Mucosa of stomach (tissue), 1 donor: ENCODE measurements around the gene PPP1R1C.

ENCODE experiments used
- H3K27me3 ChIP-seq: one replicate; pipeline ENCODE4 v1.7.0; 2013; ENCODE audit warnings: mild to moderate bottlenecking, low read length; ENCODE audit not compliant: control insufficient read depth, insufficient read depth
- H3K36me3 ChIP-seq: one replicate; pipeline ENCODE4 v1.7.0; 2013; ENCODE audit warnings: low read length; ENCODE audit not compliant: control insufficient read depth, insufficient read depth
- H3K4me1 ChIP-seq: one replicate; pipeline ENCODE4 v1.7.0; 2013; ENCODE audit warnings: mild to moderate bottlenecking, low read length; ENCODE audit not compliant: control insufficient read depth, insufficient read depth
- H3K4me3 ChIP-seq: one replicate; pipeline ENCODE4 v1.7.0; 2013; ENCODE audit warnings: low read length
- H3K9ac ChIP-seq: one replicate; pipeline ENCODE4 v1.7.0; 2013; ENCODE audit warnings: mild to moderate bottlenecking, low read length, moderate library complexity
- H3K9me3 ChIP-seq: one replicate; pipeline ENCODE4 v1.7.0; 2013; ENCODE audit warnings: mild to moderate bottlenecking, low read length, moderate library complexity; ENCODE audit not compliant: control insufficient read depth
- donor health status: Pancreatic carcinoma.

Gene PPP1R1C

DNA sequence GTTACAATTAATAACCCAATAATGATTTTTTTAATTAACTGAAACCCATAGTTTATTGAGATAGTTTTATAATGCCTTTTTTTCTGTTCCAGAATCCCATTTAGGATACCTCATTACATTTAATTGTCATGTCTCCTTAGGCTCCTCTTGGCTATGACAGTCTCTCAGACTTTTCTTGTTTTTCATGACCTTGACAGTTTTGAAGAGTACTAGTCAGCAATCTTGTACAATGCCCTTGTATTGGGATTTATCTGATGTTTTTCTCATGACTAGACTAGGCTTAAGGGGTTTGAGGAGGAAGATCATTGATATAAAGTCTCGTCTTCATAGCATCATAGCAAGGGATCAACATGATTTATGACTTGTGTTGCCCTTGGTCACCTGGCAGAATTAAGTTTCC is 72.4 kb downstream of the PPP1R1C start:
- H3K9ac ChIP-seq = no peak overlapping the region
- H3K4me1 ChIP-seq = no peaks in the 10 kb centered on the region
- H3K36me3 ChIP-seq = no peaks in the 10 kb centered on the region
- H3K27me3 ChIP-seq = no peaks in the 10 kb centered on the region
- no peaks in the 10 kb centered on the region for H3K9me3 ChIP-seq
- H3K4me3 ChIP-seq = no peak overlapping the region

DNA sequence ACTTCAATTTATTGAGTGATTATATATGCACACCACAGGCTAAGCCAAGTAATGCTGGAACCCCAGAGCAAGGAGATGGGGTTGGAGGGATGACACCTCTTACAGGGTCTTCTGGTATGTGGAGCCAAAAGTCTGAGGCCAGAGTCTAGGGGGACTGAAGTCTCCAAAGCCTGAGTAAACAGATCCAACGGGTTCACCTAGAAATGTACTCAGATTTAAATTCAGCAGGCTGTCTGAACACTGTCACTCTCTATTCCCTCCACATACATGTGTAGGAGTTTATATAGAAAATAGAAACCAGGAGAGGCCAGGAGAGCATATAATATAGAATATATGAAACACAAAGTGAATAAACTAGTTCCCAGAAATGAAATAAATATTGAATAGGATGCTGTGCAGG is 76.1 kb downstream of the PPP1R1C start:
- no peaks in the 10 kb centered on the region for H3K9me3 ChIP-seq
- no peaks in the 10 kb centered on the region for H3K27me3 ChIP-seq
- H3K36me3 ChIP-seq = no peaks in the 10 kb centered on the region
- no peak overlapping the region for H3K9ac ChIP-seq
- no peak overlapping the region for H3K4me3 ChIP-seq
- no peaks in the 10 kb centered on the region for H3K4me1 ChIP-seq

DNA sequence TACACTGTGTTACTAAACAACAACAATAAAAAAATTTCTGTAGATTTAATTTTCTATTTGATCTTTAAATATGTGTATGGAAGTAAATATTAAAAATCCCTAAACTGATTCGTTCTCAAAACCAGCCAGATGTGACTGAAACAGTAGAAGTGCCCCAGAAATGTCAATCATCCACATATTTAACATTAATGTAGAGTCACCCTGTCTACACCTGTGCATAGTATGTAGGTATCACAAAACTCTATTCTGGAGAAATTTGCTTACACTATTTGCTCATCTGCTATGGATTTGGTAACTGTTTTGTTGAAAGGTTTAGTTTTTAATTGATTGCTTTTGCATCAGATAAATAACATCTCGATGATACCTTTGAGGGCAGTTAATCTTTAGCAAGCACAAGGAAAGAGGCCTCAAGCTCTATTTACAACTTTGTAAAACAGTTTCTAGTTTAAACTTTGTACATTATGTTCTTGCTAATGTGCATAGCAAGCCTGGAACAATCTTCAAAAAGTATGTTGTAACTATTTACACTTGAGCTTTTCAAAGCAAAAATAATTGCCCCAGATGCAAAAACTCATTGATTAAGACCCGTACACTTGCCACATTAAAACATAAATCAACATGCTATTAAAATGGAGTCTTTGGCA is 76.8 kb downstream of the PPP1R1C start:
- Histone ChIP-seq H3K9ac (no peak overlapping the region), H3K4me1 (no peaks in the 10 kb centered on the region), H3K27me3 (no peaks in the 10 kb centered on the region), H3K9me3 (no peaks in the 10 kb centered on the region), H3K36me3 (no peaks in the 10 kb centered on the region), H3K4me3 (no peak overlapping the region)

DNA sequence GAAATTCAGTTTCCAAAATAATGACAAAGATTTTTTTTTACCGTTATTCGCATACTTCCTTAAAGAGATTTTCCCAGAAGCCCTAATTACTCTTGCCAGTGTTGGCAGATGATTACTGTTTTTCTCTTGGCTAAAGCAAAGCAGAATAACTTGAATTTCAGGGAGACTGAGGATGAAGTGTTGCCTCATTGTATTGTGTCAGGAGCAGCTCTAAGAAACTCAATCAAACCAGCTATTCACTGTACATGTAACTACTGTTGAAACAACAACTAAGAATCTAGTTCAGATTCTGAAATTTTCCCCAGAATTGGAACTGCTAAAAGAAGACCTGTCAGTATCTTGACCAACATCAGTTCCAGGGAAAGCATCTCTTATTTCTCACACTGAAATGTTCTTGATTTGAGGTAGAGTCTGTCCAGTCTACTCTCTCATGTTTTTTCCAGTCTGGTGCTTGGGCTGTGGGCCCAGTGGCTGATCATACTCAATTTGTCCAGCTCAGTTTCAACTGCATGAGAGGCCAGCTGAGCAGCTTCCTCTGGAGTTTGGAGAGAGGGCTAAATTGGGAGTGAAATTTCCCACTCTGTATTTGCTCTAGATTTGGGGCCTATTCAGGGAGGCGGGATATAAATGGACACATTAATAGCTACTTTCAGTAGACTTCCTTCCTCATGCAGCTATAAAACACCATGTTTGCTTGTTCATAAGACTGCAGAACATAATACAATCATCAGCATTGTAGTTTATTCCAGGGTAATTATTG is 78.5 kb downstream of the PPP1R1C start:
- H3K27me3 ChIP-seq = no peaks in the 10 kb centered on the region
- H3K9ac ChIP-seq = no peak overlapping the region
- H3K36me3 ChIP-seq = no peaks in the 10 kb centered on the region
- no peaks in the 10 kb centered on the region for H3K9me3 ChIP-seq
- no peak overlapping the region for H3K4me3 ChIP-seq
- no peaks in the 10 kb centered on the region for H3K4me1 ChIP-seq

DNA sequence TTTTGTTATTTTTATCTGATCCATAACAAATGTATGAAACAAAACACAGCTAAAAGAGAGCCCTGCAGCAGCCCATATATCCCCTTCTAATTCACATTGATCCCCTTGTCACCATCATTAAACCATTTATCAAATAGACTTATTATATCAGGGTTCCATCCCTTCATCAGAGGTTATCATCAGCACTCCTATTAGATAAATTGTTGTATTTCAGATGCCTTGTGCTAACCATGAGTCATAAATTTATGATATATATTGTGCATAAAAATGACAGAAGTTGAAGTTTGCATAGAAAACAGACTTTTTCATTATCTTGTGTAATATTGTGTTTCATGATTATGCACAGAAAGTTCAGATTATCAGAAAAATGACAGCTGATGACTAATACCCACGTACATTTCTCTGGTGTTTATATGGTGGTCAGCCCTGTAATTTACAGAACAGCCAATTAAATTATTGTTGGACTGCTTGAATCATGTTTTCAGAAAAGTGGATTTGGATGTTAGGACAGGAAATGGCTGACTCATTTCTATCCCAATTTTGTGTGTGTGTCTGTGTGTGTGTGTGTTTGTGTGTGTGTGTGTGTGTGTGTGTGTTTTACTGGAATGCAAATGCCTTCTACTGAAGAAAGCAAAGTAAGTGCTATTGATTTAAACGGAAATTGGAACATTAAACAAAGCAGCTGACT is 80.9 kb downstream of the PPP1R1C start:
- H3K36me3 ChIP-seq = no peaks in the 10 kb centered on the region
- H3K27me3 ChIP-seq = no peaks in the 10 kb centered on the region
- no peaks in the 10 kb centered on the region for H3K4me1 ChIP-seq

DNA sequence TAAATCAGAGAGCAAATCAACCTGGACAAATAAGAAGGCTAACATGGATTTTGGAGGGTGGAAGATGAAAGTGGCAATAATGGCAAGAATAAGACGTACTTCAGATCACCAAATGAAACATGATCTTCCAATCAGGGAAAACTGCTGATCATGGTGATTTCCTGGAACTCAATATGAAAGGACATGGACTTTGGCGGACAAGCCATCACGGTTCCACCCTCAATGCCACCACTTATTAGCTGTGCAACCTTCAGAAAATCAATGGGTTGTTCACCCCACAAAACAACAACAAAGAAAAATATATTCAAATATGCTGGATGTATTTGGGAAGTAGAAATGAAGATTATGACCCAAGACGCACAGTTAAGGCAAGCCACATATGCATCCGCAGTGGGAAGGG is 81.7 kb downstream of the PPP1R1C start:
- Histone ChIP-seq H3K36me3 (no peaks in the 10 kb centered on the region), H3K27me3 (no peaks in the 10 kb centered on the region), H3K4me1 (no peaks in the 10 kb centered on the region), H3K9me3 (no peaks in the 10 kb centered on the region), H3K9ac (no peak overlapping the region), H3K4me3 (no peak overlapping the region)

More for the DNA sequence above, 80.9 kb downstream of the PPP1R1C start:
- Histone ChIP-seq H3K9me3 (no peaks in the 10 kb centered on the region), H3K9ac (no peak overlapping the region), H3K4me3 (no peak overlapping the region)

DNA sequence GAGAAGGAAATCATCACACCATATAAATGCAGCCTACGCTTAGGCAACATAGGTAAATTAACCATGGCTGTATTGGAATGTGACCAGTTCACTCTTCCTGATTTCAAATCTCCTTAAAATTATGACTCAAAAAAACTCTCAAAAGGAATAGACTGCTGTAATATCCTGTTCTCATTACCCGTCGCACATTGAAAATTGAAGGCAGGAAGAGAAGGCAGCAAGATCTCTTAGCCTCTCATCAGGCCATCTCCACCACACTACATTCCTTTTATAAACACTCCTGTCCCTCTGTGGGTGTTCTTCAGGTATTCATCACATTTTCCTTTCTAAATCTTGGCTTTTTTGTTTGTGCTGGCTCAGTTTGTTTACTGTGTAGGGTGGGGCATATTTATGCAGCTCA is 83.2 kb downstream of the PPP1R1C start:
- H3K4me3 ChIP-seq = no peak overlapping the region
- H3K4me1 ChIP-seq = no peaks in the 10 kb centered on the region

DNA sequence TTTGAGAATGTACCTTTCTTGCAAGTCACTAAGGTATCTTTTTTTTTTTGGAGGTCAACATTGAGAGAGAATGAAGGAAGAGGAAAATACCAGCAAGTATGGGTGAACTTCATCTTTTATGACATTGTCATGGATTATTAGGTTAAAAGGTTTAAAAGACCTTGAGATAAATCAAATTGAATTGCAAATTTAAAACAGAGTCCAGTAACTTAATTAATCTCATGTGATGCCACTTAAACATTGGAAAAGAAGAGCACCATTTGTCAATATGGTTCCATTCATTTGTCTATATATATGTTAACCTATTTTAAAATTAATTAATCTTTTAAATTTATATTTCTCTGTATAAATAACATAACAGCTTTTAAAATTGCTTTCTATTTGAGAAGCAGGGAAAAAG is 83.8 kb downstream of the PPP1R1C start:
- Histone ChIP-seq H3K9me3 (no peaks in the 10 kb centered on the region), H3K36me3 (no peaks in the 10 kb centered on the region), H3K9ac (no peak overlapping the region), H3K4me1 (no peaks in the 10 kb centered on the region), H3K27me3 (no peaks in the 10 kb centered on the region), H3K4me3 (no peak overlapping the region)

More for the DNA sequence above, 83.2 kb downstream of the PPP1R1C start:
- H3K27me3 ChIP-seq = no peaks in the 10 kb centered on the region
- H3K36me3 ChIP-seq = no peaks in the 10 kb centered on the region
- no peaks in the 10 kb centered on the region for H3K9me3 ChIP-seq
- H3K9ac ChIP-seq = no peak overlapping the region

DNA sequence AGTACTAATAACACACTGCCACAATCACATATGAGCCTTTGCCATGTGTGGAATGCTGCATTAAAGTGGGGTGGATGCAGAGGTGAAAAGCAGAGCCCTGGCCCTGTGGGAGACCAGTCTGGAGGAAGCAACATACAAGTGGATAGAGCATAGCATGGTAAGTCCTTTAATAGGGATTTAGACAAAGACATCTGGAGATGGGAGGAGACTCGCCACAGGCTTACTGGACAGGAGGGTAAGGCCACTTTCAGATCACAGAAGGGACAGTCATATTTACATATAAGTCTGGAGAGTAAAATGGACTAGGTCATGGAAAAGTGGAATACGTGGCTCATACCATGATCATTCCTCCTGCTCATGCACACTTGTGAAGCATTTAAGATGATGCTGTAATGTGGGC is 84.3 kb downstream of the PPP1R1C start:
- no peak overlapping the region for H3K4me3 ChIP-seq
- H3K36me3 ChIP-seq = no peaks in the 10 kb centered on the region
- no peaks in the 10 kb centered on the region for H3K4me1 ChIP-seq
- no peaks in the 10 kb centered on the region for H3K9me3 ChIP-seq
- no peak overlapping the region for H3K9ac ChIP-seq
- no peaks in the 10 kb centered on the region for H3K27me3 ChIP-seq

DNA sequence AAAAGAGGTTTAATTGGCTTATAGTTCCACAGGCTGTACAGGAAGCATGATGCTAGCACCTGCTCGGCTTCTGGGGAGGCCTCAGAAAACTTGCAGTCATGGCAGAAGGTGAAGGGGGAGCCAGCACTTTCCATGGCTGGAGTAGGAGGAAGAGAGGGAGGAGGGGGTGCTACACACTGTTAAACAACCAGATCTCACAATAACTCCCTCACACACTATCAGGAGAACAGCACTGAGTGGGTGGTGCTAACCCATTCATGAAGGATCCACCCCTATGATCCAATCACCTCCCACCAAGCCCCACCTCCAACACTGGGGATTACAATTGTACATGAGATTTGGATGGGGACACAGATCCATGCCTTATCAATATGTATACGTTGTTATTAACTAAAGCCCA is 85.1 kb downstream of the PPP1R1C start:
- no peaks in the 10 kb centered on the region for H3K4me1 ChIP-seq
- no peaks in the 10 kb centered on the region for H3K36me3 ChIP-seq
- no peak overlapping the region for H3K4me3 ChIP-seq
- no peaks in the 10 kb centered on the region for H3K9me3 ChIP-seq
- no peaks in the 10 kb centered on the region for H3K27me3 ChIP-seq
- H3K9ac ChIP-seq = no peak overlapping the region

DNA sequence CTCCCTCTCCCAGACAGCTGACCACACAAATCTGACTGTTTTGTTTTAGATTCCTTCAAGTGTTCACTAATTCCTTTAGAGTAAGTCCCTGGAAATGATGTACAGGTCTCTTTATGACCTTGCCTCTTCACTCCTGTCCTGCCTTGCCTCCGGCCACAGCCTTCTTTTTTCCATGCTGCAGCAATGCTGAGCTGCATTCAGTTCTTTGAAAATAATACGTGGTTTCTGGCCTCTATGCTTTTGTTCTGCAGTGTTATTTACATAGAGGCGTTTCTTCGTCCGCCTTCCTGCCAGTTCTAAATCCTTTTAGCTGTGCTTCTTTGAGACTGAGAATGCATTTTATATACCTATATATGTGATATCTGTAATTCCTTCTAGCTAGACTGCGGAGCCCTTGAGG is 87.2 kb downstream of the PPP1R1C start:
- Histone ChIP-seq H3K36me3 (no peaks in the 10 kb centered on the region), H3K4me3 (no peak overlapping the region), H3K27me3 (no peaks in the 10 kb centered on the region), H3K4me1 (no peaks in the 10 kb centered on the region), H3K9ac (no peak overlapping the region), H3K9me3 (no peaks in the 10 kb centered on the region)

DNA sequence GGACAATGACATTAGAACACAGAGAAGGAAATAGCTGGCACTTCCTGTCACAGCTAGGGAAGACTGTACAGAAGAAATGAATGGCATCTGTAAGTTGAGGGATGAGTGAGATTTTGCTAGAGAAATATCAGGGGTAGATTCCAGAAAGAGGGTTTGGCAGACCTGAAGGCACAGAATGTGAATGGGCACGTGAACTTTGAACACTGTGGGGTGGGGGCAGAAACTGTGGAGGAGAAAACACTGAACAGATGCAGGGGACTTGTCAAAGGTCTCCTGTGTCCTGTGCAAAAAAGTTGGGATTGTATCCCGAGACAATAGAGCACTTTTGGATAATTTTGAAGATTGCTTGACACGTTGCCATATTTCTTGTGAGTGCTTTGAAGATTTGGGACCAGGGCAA is 88.0 kb downstream of the PPP1R1C start:
- H3K36me3 ChIP-seq = no peaks in the 10 kb centered on the region
- H3K27me3 ChIP-seq = no peaks in the 10 kb centered on the region
- H3K4me1 ChIP-seq = no peaks in the 10 kb centered on the region
- H3K9ac ChIP-seq = no peak overlapping the region
- no peak overlapping the region for H3K4me3 ChIP-seq
- no peaks in the 10 kb centered on the region for H3K9me3 ChIP-seq
